ENCODE measurements around the gene ZNF700.

DNA sequence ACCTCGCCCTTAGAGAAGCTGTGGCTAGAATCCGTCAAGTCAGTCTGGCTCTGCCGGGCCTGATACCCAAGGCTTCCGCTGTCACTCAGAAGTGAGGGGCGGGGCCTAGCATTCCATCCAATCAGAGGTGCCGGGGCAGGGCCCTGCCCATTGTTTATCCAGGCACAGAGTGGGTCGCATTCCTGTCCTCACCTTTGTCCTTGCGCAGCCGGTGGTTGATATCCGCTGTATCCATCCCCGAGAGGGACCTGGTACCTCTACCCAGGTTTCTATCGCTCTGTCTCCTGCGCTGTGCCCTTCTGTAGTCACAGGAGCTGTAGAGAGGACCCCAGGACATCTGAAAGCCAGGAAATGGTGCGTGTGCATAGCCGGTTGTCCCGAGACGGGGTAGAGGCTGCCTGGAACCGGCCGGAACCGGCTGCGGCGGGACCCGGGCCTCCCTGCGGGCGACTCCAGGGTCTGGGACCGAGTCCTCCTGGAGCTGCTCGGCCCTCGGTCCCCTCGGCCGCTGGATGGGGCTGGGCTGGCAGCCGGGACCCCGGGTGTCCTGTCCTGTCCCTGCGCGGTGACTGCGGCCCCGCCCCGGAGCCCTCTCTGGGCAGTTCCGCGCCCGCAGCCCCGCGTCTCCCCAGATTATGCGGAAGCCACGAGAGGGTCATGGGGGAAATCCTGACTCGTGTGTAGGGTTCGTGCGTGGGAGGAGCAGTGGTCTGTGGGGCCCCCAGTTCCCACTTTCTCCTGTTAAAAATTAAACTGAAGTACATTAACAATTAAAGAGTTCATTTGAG, 40.1 kb downstream of the ZNF700 start, which contains the start of gene ZNF763:
- TF ChIP-seq, protein P1, sequence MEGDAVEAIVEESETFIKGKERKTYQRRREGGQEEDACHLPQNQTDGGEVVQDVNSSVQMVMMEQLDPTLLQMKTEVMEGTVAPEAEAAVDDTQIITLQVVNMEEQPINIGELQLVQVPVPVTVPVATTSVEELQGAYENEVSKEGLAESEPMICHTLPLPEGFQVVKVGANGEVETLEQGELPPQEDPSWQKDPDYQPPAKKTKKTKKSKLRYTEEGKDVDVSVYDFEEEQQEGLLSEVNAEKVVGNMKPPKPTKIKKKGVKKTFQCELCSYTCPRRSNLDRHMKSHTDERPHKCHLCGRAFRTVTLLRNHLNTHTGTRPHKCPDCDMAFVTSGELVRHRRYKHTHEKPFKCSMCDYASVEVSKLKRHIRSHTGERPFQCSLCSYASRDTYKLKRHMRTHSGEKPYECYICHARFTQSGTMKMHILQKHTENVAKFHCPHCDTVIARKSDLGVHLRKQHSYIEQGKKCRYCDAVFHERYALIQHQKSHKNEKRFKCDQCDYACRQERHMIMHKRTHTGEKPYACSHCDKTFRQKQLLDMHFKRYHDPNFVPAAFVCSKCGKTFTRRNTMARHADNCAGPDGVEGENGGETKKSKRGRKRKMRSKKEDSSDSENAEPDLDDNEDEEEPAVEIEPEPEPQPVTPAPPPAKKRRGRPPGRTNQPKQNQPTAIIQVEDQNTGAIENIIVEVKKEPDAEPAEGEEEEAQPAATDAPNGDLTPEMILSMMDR (IDR thresholded peaks at IDR 0.05), result no peak
- TF ChIP-seq POLR2A (IDR thresholded peaks at IDR 0.05), result no peak
